Activated effector memory CD4-positive, alpha-beta T cell treated with Interleukin-2 at 50 U/mL for 16 hours (primary cell): ENCODE measurements around the gene AQP12B.
"Not testable (repeated sequence)": the region's sequence is repeated elsewhere in the genome, so short reads cannot be mapped to it uniquely, and the experiment has no call there.

Experiments
- DNase-seq: peaks from one replicate; pipeline ENCODE4 v3.0.0-alpha.2; 2020

The AQP12B gene

DNA sequence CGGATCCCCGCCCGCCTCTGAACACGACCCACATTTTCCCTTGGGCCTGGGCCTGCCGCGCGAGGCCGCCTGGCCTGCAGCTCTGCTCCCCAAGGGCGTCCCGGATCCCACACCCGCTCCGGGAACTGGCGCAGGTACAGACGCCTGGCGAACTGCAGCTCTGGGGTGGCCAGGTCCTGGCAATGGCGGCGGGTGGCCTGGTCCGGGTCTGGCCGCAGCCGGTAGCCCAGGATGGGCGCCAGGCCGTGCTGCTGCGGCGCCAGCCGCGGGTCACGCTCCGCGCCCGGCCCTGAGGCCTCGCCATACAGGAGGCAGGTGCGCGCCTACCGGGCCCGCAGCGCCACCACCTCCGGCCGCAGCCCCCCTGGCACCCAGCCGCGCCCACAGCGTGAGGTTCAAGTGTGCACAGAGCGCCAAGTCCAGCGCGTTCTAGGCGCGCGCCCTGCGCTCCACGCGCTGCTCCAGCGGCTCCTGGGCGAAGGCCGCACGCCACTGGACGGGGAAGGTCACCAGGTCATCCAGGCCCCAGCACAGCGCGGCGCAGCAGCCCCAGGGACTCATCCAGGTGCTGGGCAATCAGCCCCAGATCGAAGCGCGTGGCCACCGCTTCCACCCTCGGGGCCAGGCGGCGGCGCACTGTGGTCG is 18.5 kb upstream of the AQP12B start:
- DNase-seq = no peak

DNA sequence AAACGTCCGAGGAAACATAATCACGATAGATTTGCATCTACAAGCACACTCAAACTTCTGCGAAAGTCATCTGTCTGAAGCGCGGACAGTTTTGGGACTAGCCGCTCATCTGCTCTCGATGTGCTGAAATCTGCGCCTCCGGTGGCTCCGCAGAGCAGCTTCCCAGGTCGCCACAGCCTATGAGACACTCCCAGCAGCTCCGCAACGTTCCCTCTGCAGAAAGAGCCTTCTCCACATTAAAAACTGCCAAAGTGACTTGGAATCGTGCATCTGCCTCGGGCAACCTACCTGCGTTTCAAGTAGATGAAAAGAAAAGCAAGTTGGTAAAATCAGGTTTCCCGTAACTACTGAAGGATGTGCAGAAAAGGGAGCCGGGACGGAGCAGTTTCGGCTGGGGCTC is 17.9 kb upstream of the AQP12B start:
- not testable (repeated sequence) for DNase-seq

DNA sequence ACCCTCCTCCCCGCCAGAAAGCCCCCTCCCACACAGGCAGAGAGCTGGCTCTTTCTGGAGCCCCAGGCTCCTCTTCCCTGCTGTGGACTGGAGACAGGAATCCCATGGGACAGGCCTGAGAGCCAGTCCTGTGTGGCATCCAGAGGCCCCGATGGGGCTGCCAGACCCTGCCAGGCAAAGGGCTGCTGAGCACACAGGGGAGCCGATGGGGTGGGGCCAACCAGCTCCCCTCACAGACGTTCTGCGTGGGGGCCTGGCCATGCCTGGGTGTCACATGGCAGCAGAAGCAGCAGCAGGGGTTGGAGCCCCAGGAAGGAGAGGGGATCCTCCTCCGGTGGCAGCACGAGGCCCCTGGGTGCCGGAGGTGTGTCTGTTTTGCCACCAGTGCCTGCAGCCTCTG is 17.1 kb upstream of the AQP12B start:
- not testable (repeated sequence) for DNase-seq

DNA sequence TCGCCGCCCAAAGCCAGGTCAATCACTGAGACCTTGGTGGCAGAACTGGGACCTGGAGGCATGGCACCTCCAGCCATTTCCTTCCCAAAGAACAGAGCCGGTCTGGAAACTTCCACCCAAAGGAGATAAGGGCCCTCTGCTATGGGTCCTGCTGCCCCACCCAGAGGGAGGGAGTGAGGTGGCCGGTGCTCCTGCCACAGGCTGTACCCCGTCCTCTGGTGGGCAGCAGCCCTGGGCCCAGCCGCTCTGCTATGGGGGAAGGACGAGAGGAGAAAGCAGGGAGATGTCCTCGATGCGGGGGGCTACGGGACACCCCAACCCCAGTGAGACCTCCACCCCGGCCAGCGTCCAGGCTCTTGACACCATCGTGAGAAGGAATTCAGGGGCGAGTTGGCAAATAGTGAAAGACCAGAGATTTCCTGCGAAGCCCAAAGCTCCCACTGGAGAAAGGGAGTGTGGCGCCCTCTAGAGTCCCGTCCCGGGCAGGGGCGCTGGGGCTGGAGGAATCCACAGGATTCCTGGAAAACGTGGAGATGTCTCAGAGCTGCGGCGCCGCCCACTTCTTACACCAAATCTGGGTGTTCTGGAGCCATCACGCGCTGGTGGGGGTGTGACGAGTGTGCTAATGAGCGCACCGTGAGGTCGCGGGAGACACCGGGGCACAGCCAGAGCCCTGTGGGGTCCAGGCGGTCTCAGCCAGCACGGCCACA is 16.3 kb upstream of the AQP12B start:
- not testable (repeated sequence) for DNase-seq

DNA sequence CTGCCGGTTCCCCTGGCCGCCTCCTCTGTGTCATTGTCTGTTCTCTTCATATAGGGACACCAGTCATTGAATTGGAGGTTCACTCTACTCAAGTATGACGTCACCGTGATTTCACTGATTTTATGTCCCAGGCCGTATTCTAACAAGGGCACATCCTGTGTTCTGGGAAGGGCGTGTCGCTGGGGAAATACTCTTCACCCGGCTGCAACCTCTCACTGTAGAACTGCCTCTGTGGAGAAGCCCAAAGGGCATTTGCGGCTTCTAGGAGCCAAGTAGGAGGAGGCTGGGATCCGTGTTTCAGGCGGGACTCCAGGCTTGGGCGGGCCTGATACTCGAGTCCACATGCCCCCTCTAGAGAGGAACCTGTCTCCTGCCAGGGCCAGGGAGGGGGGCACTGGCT is 13.8 kb upstream of the AQP12B start:
- DNase-seq = not testable (repeated sequence)

DNA sequence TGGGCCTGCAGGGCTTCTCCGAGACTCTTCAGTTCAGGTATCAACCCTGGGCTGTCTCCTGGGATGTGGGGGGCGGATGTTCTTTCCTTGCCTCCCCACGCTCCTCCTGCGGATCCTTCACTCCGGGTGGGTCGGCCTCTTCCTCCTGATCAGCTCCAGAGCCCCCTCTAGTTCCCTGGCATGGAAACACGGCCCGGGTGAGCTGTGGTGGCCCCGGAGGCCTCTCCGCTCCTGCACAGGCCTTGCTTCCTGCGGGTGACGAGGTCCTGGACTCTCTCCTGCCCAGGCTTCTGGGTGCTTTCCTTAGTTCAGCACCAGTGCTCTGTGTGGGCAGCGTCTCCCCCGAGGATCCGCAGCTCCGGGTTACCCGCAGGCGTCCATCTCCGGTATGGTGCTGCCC is 12.9 kb upstream of the AQP12B start:
- not testable (repeated sequence) for DNase-seq

DNA sequence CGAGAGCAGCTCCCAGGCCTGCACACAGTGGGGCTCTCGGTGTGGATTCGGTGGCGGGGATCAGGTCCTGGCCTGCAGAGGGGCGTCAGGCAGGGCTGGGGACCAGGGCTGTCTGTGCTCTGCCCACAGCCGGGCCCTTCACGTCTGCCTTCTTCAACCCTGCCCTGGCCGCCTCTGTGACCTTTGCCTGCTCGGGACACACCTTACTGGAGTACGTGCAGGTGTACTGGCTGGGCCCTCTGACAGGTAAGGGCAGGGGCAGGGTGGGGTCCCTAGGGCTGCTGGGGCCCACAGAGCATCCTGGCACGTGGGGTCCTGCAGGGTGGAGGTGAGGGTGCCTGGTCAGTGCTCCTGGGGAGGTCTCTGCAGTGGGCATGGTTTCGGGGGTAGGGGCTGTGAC is 11.6 kb upstream of the AQP12B start:
- DNase-seq = not testable (repeated sequence)

DNA sequence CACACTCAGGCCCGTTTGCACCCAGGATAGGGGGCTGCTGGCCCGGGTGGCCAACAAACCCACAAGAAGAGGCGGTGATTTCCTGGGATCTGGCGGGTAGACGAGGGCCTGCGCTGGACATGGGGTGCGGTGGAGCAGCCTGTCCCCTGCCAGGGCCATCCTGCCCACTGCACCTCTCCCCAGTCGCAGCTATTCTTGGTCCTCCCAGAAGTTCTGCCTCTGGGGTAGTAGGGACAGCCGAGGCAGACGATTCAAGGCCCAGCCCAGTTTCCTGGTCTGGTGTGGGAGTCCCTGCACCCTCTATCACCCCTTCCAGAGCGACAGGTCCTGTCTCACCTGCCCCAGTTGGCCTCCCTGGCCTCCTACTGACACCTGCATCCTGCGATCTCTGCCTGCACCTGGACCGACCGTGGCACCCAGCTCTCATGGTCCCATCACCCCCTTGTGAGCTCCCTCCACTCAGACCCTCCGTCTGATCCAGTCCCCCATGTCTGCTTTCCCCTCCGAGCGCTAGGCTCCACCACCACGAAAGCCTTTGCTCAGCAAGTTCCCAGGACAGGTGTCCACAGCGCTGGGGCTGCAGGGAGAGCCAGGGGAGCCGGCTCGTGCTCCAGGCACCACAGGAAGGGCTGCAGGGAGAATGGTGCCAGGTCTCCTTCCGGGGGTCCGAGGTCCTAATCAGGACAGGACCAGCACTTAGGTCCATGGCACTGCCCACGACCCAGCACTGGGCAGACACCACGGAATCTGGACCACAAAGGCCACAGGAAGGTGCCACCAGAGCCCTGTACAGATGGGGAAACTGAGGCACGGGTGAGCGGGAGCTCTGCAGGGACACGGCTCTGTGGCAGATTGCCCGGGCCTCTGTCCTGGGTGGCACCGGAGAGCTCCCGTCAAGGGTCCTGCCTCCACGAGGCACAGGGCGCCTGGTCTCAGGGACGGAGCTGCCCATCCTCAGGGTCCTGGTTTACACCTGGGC is 10.2 kb upstream of the AQP12B start:
- DNase-seq = not testable (repeated sequence)

DNA sequence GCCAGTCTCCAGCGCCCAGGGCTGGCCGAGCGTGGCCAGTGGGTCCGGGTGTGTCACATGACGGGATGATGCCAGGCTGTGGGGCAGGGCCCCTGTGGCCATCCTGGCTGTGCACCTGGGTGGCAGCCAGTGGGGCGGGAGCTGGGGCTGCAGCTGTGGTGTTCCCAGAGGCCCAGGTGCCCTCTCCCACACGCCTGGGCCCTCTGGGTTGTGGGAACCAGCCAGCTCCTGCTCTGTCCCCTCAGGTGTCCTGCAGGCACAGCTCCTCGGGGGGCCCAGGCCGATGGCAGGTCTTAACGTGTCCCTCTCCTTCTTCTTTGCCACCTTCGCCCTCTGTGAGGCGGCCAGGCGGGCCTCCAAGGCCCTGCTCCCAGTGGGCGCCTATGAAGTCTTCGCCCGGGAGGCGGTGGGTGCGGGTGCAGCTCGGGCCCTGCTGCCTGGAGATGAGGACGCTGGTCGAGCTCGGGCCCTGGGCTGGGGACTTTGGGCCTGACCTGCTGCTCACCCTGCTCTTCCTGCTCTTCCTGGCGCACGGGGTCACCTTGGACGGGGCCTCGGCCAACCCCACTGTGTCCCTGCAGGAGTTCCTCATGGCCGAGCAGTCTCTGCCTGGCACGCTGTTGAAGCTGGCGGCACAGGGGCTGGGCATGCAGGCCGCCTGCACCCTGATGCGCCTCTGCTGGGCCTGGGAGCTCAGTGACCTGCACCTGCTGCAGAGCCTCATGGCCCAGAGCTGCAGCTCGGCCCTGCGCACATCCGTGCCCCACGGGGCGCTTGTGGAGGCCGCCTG is 9.1 kb upstream of the AQP12B start, which contains the start of gene AQP12A:
Gene AQP12A, plus strand, starts transcription at position 236 of the 790 bp plus-strand sequence. Its CDS starts 48 bp downstream, at position 284.
- not testable (repeated sequence) for DNase-seq

DNA sequence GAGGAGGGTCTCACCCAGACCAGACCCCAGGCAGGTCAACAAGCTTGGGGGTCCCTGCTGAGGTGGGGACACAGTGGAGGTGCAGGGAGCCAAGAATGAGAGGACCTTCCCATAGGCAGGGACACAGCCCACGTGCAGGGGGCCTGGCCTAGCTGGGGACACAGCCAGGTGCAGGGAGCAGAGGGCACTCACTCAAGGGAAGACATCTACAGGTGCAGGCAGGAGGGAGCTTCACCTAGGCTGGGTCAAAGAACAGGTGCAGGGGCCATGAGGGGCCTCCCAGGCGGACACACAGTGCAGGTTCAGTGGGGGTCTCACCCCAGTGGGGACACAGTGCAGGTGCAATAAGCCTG is 8.4 kb upstream of the AQP12B start:
- not testable (repeated sequence) for DNase-seq

DNA sequence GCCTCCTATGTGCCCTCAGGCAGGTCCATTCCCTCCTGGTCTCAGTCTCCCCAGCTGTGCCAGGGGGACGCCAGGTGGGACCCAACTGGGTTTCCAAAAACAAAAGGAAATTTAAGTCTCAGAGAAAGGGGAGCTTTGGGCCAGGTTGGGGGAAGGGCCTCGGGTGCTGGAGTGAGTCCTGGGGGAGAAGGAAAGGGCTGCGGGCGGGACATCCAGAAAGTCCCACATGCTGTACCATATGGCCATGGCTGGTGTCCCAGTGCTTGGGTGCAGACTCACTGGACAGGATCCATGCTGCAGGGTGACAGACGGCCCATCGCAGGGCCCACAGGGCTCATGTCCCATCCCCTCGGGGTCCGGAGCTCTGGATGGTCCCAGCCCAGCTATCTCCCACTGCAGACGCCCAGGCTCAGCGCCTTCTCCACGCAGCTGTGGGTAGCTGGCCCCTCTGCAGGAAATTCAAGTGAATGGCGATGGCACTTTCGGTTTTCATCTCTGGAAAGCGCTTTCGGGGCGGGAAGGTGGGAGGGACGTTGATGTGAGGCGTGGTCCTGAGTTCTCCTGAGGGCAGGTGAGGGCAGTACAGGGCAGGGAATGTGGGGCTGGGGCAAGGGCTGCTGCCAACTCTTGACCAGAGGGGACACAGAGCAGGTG is 7.9 kb upstream of the AQP12B start:
- not testable (repeated sequence) for DNase-seq

DNA sequence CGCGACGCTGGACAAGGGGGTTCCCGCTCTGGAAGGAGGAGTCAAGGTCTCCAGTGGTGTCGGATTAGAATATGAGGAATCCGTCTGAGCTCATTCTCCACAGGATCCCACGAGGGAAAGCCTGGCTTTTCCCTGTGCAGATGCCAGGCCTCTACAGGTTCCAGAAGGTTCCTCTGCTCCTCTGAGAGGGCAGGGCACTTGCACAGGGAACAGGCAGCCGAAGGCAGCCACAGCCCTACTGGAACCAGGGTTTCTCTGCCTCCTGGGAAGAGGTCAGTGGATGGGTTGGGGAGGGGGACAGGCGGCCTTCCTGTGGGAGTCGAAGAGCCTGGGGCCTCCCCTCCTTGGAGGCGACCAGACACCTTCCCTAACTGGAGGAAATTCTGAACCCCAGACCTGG is 7.3 kb upstream of the AQP12B start:
- no peak for DNase-seq

DNA sequence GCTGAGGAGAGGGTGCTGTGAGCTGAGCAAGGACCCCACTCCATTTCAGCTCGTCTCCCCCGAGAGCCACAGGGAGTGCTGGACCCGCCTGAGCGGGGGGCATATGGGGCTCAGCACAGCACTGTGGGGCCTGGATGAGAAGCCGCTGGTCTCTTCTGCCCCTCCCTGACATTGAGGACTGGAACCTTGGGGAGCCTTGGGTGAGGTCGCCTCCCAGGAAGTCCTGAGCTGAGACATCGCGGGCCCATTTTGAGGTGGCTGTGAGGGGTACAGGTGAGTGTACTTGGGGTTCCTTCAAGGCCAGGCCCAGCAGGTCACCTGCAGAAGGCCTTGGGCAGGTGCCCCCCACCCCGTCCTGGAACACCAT is 5.9 kb upstream of the AQP12B start:
- no peak for DNase-seq

DNA sequence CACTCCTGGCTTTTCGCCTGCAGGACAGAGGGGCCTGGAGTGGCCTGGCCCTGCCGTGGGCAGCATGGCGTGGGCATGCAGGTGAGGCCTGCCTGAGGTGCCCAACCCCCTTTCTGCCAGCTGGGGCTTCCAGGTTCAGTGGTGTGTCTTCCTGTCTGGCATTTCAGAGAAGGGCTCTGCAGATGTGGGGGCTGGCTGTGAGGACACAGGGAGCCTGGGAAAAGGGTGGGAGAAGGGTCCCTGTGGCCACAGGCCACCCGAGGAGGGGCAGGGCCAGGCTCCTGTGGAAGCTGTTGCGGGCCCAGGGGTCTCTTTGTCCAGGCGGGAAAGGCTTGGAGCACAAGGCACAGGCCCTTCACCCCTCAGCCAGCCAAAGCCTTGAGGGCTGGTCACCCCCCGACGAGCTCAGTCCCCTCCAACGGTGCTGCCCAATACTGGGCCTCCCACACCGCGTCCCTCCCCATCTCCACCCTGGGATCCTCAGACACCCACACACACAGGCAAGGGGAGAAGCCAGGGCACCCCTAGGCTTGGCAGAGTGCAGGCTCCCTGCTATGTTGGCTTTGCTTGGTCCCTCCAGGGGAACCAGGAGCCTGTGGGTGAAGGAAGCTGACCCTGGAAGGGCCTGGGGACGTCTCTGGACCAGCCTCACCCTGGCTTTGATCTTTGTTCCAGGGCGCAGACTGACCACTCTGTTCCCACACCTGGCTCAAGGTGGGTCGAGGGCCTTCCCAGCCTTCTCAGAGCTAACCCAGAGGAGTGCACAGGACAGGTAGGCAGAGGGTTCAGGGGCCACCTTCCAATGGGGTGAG is 5.3 kb upstream of the AQP12B start:
- no peak for DNase-seq

DNA sequence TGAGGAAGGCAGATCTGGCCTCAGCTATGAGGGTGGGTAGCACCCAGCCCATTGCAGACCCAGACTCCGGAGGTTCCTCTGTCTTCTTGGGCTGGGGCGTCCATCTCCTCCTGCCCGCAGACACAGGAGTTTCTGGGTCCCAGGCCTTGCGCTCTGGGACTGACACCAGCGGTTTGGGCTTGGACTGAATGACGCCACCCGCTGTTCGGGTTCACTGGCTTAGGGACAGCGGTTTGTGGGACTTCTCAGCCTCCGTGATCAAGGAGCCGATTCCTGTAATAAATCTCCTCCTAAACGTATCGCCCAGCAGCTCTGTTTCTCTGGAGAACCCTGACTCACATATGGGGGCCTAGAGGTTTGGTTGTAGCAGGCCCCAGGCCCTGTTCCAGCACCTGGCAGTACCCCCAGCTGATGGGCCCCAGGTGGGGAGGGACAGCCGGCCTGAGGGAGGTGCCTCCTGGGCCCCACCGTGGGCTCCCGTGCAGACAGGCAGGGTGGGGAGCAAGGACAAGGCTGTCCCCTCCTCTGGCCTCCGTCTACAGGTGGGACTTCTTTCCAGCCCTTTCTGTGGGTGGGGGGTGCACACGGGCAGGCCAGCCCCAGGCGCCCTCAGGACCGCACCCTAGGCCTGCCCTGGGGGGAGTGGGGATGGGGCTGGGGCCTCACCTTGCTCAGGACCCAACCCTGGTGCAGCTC is 4.5 kb upstream of the AQP12B start:
- DNase-seq = no peak

DNA sequence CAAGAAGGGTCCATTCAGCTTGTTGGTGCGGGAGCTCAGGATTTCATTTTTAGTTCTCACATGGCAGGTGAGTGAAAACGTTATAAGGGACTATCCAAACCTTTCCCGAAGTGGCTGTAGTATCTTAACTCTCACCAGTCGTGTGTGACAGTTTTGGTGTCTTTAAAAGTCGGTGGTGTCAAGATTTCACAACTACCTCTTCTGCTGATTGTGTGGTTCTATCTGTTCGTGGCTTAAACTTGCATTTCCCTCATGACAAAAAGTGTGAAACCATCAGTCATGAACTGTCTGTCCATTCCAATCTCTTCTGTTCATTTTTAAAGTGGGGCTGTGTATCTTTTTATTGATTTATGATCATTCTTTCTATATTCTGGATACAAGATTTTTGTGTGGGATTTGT is 3.8 kb upstream of the AQP12B start:
- DNase-seq = no peak

DNA sequence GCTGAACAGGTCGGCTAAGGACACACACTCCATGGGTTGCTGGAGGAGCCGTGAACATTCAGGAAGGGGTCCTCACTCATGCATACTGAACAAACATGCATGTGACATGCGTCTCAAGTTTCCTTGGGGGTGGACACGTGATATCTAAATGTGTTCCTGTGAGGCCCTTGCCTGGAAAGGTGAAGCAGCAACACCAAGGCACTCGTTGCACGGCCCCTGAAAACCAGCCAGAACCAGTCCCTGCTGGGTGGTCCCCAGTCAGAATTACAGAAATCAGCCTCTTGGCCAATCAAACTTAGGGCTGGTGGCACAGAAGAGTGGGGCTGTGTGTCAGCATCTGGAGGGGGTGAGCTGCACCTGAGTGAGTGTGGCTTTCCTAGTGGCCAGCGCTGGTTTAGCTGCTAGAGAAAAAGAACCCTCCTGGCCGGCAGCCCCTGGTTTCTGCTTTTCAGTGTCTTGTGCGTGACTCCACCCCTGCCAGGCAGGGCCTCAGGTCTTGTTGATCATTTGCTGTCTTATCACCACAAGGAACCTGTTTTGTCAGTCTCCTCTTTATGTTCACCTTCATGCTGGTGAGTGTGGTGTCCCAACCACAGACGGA is 3.2 kb upstream of the AQP12B start:
- no peak for DNase-seq

DNA sequence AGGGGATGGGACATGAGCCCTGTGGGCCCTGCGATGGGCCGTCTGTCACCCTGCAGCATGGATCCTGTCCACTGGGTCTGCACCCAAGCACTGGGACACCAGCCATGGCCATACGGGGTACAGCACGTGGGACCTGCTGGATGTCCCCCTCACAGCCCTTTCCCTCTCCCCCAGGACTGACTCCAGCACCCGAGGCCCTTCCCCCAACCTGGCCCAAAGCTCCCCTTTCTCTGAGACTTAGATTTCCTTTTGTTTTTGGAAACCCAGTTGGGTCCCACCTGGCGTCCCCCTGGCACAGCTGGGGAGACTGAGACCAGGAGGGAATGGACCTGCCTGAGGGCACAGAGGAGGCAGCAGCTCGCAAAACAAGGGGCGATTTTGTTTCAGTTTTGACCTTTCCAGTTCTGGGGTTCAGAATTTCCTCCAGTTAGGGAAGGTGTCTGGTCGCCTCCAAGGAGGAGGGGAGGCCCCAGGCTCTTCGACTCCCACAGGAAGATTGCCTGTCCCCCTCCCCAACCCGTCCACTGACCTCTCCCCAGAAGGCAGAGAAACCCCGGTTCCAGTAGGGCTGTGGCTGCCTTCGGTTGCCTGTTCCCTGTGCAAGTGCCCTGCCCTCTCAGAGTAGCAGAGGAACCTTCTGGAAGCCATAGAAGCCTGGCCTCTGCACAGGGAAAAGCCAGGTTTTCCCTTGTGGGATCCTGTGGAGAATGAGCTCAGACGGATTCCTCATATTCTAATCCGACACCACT is 1.5 kb upstream of the AQP12B start:
- not testable (repeated sequence) for DNase-seq

DNA sequence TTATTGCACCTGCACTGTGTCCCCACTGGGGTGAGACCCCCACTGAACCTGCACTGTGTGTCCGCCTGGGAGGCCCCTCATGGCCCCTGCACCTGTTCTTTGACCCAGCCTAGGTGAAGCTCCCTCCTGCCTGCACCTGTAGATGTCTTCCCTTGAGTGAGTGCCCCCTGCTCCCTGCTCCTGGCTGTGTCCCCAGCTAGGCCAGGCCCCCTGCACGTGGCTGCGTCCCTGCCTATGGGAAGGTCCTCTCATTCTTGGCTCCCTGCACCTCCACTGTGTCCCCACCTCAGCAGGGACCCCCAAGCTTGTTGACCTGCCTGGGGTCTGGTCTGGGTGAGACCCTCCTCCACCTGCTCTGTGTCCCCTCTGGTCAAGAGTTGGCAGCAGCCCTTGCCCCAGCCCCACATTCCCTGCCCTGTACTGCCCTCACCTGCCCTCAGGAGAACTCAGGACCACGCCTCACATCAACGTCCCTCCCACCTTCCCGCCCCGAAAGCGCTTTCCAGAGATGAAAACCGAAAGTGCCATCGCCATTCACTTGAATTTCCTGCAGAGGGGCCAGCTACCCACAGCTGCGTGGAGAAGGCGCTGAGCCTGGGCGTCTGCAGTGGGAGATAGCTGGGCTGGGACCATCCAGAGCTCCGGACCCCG is 769 bp upstream of the AQP12B start:
- not testable (repeated sequence) for DNase-seq
